Measurements from ENCODE around the gene FRY.

Gene FRY

GRCh38 chr13:32140109-32140508 is 108.5 kb downstream of the FRY start:
- TF ChIP-seq CTCF (IDR thresholded peaks at IDR 0.05): no peak

- no peak for TF ChIP-seq CTCF (IDR thresholded peaks at IDR 0.05)
These were observed 109.9 kb downstream of the FRY start for GRCh38 chr13:32141462-32141861.

- no peak for TF ChIP-seq CTCF (IDR thresholded peaks at IDR 0.05)
These were observed 110.5 kb downstream of the FRY start for GRCh38 chr13:32142115-32142514.

GRCh38 chr13:32142956-32143375 is 111.4 kb downstream of the FRY start:
- TF ChIP-seq CTCF (IDR thresholded peaks at IDR 0.05): no peak

GRCh38 chr13:32147193-32147592 is 115.6 kb downstream of the FRY start:
- no peak for TF ChIP-seq CTCF (IDR thresholded peaks at IDR 0.05)

GRCh38 chr13:32147976-32148375 is 116.4 kb downstream of the FRY start:
- no peak for TF ChIP-seq CTCF (IDR thresholded peaks at IDR 0.05)

GRCh38 chr13:32150239-32150638 is 118.7 kb downstream of the FRY start:
- no peak for TF ChIP-seq CTCF (IDR thresholded peaks at IDR 0.05)

GRCh38 chr13:32150794-32151193 is 119.2 kb downstream of the FRY start:
- TF ChIP-seq CTCF (IDR thresholded peaks at IDR 0.05): no peak

Data from LNCAP (cell line).